Body of pancreas (tissue), 4 donors: ENCODE data around the gene TXLNB. TPM values are rescaled to one million over a fixed set of nuclear protein-coding genes. Genes with fewer than 3 reads are reported as not detected.
A peak's percentile ranks its signal among the peaks of the same experiment; 100 is the strongest.
"Not testable (repeated sequence)": the region's sequence is repeated elsewhere in the genome, so short reads cannot be mapped to it uniquely, and the experiment has no call there.

Source experiments
- ATAC-seq: fragments of 150-250 bp; one replicate; pipeline ENCODE4 v1.9.1; 2016
- DNase-seq, 4 donors: peaks; one replicate each; pipeline ENCODE4 v3.0.0-alpha.2; 2019
- H3K27ac ChIP-seq, 4 donors: fragments of 200-600 bp; sonication (generic); 1 replicate in 3 of 4; 2 replicates in 1 of 4; pipeline versions ENCODE4 v1.5.1 to v1.6.1; 2016 to 2019; ENCODE audit warnings: mild to moderate bottlenecking in 1 of 4, mixed read lengths in 1 of 4, moderate library complexity in 1 of 4
- H3K27me3 ChIP-seq, 2 donors: fragments of 200-600 bp; sonication (generic); one replicate each; pipeline ENCODE4 v1.6.0; 2016; ENCODE audit warnings: mild to moderate bottlenecking in 1 of 2
- H3K36me3 ChIP-seq, 2 donors: fragments of 200-600 bp; sonication (generic); replicated peaks in 1 of 2; 2 replicates each; pipeline ENCODE4 v1.5.1; 2016; ENCODE audit warnings: low read depth in 2 of 2; ENCODE audit not compliant: insufficient read depth in 1 of 2
- H3K4me1 ChIP-seq: fragments of 200-600 bp; sonication (generic); one replicate; pipeline ENCODE4 v1.6.0; 2016
- H3K4me3 ChIP-seq, 2 donors: fragments of 200-600 bp; sonication (generic); 1 replicate in 1 of 2; 2 replicates in 1 of 2; pipeline ENCODE4 v1.5.1; 2016 to 2019
- H3K9me3 ChIP-seq, 3 donors: fragments of 200-600 bp; sonication (generic); 1 replicate in 2 of 3; 2 replicates in 1 of 3; pipeline ENCODE4 v1.5.1; 2016
- POLR2A ChIP-seq, 3 donors: fragments of 450-650 bp; IDR thresholded peaks; one replicate each; pipeline ENCODE4 v1.6.1; 2016; ENCODE audit warnings: antibody characterized with exemption in 3 of 3, mild to moderate bottlenecking in 2 of 3
- WGBS, 2 donors: methylation state at CpG; one replicate each; pipeline ENCODE4 v1.1.5; 2017; 5-methylcytosine and 5-hydroxymethylcytosine counted together
- intact Hi-C: fragments of 100-400 bp; cut with DNase I; formaldehyde crosslinking; loops from one replicate; pipeline ENCODE4 v1.15.1; 2023
- total RNA-seq, 2 donors: library from RNA; depleted of rRNA; stranded (reverse); fragments of >200 nt; gene quantifications; one replicate each; pipeline ENCODE4 v1.1.0, GENCODE V29; 2016
- TF ChIP-seq, protein P1 (sequence below), 7 experiments: fragments of 450-650 bp in 4 of 7; fragments of 200-600 bp in 3 of 7; sonication (generic) in 3 of 7; IDR thresholded peaks; one replicate each; pipeline ENCODE4 v1.5.1; 2016 to 2019; ENCODE audit warnings: antibody characterized with exemption in 7 of 7

Gene TXLNB
- total RNA-seq, 2 donors from 2014 or later: not detected

- ATAC-seq (no peak), DNase-seq (no peak)
- Histone ChIP-seq H3K4me3 (no peak overlapping the region), H3K9me3 (no peaks in the 10 kb centered on the region), H3K36me3 (no peaks in the 10 kb centered on the region), H3K27me3 (no peaks in the 10 kb centered on the region), H3K4me1 (no peaks in the 10 kb centered on the region), H3K27ac (no peak overlapping the region)
- TF ChIP-seq, protein P1, sequence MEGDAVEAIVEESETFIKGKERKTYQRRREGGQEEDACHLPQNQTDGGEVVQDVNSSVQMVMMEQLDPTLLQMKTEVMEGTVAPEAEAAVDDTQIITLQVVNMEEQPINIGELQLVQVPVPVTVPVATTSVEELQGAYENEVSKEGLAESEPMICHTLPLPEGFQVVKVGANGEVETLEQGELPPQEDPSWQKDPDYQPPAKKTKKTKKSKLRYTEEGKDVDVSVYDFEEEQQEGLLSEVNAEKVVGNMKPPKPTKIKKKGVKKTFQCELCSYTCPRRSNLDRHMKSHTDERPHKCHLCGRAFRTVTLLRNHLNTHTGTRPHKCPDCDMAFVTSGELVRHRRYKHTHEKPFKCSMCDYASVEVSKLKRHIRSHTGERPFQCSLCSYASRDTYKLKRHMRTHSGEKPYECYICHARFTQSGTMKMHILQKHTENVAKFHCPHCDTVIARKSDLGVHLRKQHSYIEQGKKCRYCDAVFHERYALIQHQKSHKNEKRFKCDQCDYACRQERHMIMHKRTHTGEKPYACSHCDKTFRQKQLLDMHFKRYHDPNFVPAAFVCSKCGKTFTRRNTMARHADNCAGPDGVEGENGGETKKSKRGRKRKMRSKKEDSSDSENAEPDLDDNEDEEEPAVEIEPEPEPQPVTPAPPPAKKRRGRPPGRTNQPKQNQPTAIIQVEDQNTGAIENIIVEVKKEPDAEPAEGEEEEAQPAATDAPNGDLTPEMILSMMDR (IDR thresholded peaks at IDR 0.05): no peak
- TF ChIP-seq POLR2A (IDR thresholded peaks at IDR 0.05): no peak
- intact Hi-C loops: loop anchor here (10.0 kb wide), 1 partner anchor 124 kb away; no protein-coding TSS in a partner anchor
- 58 to 63% methylated on average over 3 of the region's 3 CpGs for WGBS, 2 donors
These were observed 61.4 kb downstream of the TXLNB start for GRCh38 chr6:139230391-139230840.

- H3K27me3 ChIP-seq, H3K27ac ChIP-seq, H3K4me1 ChIP-seq, DNase-seq, H3K4me3 ChIP-seq, ATAC-seq, H3K36me3 ChIP-seq, intact Hi-C loops, H3K9me3 ChIP-seq: not testable (repeated sequence)
- WGBS, 2 donors: 95 to 96% methylated on average over 3 of the region's 3 CpGs
These were observed 63.4 kb downstream of the TXLNB start for GRCh38 chr6:139228387-139228786.

GRCh38 chr6:139219746-139220145 is 72.1 kb downstream of the TXLNB start:
- 83 to 95% methylated on average over 2 of the region's 2 CpGs for WGBS, 2 donors

GRCh38 chr6:139219271-139219729 is 72.5 kb downstream of the TXLNB start:
- no peak overlapping the region for H3K4me3 ChIP-seq
- H3K36me3 ChIP-seq: no peaks in the 10 kb centered on the region
- H3K4me1 ChIP-seq: peaks cover 9% of the 10 kb centered on the region
- H3K9me3 ChIP-seq: no peaks in the 10 kb centered on the region
- 1 to 7% methylated on average over 7 of the region's 7 CpGs for WGBS, 2 donors
- H3K27me3 ChIP-seq: no peaks in the 10 kb centered on the region
- intact Hi-C loops: no loop called here
- DNase-seq (peak; percentile 79 to 92 (median 90)), ATAC-seq (peak; percentile 99)
- peak overlapping the region in 2 of 4 donors; percentile 3 to 27 for H3K27ac ChIP-seq
- TF ChIP-seq, protein P1 (IDR thresholded peaks at IDR 0.05): peak; percentile 42 to 90 (median 83)
- TF ChIP-seq POLR2A (IDR thresholded peaks at IDR 0.05): no peak

More at GRCh38 chr6:139219746-139220145, 72.1 kb downstream of the TXLNB start:
- no peaks in the 10 kb centered on the region for H3K27me3 ChIP-seq
- H3K4me3 ChIP-seq: no peak overlapping the region
- intact Hi-C loops: no loop called here
- H3K9me3 ChIP-seq: no peaks in the 10 kb centered on the region
- ATAC-seq (no peak), DNase-seq (no peak)
- peak overlapping the region in 1 of 4 donors; percentile 27 for H3K27ac ChIP-seq
- H3K4me1 ChIP-seq: peaks cover 9% of the 10 kb centered on the region
- no peaks in the 10 kb centered on the region for H3K36me3 ChIP-seq
- TF ChIP-seq POLR2A (IDR thresholded peaks at IDR 0.05): no peak
- TF ChIP-seq, protein P1 (IDR thresholded peaks at IDR 0.05): no peak

GRCh38 chr6:139212460-139212859 is 79.3 kb downstream of the TXLNB start:
- not testable (repeated sequence) for DNase-seq

GRCh38 chr6:139210766-139211165 is 81.0 kb downstream of the TXLNB start:
- H3K27me3 ChIP-seq, H3K9me3 ChIP-seq, H3K36me3 ChIP-seq, DNase-seq, ATAC-seq, H3K4me1 ChIP-seq, H3K4me3 ChIP-seq, H3K27ac ChIP-seq, intact Hi-C loops: not testable (repeated sequence)
- WGBS, 2 donors: 80 to 84% methylated on average over 9 to 10 of the region's 10 CpGs

More at GRCh38 chr6:139212460-139212859, 79.3 kb downstream of the TXLNB start:
- intact Hi-C loops, H3K36me3 ChIP-seq, H3K4me1 ChIP-seq, H3K27me3 ChIP-seq, H3K4me3 ChIP-seq, ATAC-seq, H3K9me3 ChIP-seq, H3K27ac ChIP-seq: not testable (repeated sequence)
- WGBS, 2 donors: 80% methylated on average over 1 of the region's 2 CpGs
